Measurements from ENCODE around the gene TMEM129.

- no peak for TF ChIP-seq CTCF (IDR thresholded peaks at IDR 0.05; ENCODE audit: low read depth, low read length, poor library complexity, severe bottlenecking)
- no peak for TF ChIP-seq EZH2phosphoT487 (IDR thresholded peaks at IDR 0.05; ENCODE audit: borderline replicate concordance, low read length)
Measured at GRCh38 chr4:1763550-1764080, 42.5 kb upstream of the TMEM129 start.
